Muscle layer of duodenum (tissue), 2 donors: ENCODE results near the gene NEDD4.

Source experiments
- H3K27ac ChIP-seq: one replicate; pipeline ENCODE4 v1.7.0; 2013; ENCODE audit warnings: mild to moderate bottlenecking, low read length
- H3K27me3 ChIP-seq: one replicate; pipeline ENCODE4 v1.7.0; 2013; ENCODE audit warnings: low read depth, mild to moderate bottlenecking, control low read depth, low read length
- H3K36me3 ChIP-seq, 2 donors: one replicate each; pipeline ENCODE4 v1.7.0; 2013; ENCODE audit warnings: low read length in 2 of 2, control low read depth in 1 of 2, mild to moderate bottlenecking in 1 of 2; ENCODE audit not compliant: insufficient read depth in 2 of 2, control insufficient read depth in 1 of 2
- H3K4me1 ChIP-seq, 2 donors: one replicate each; pipeline ENCODE4 v1.7.0; 2013; ENCODE audit warnings: low read length in 2 of 2, mild to moderate bottlenecking in 2 of 2, control low read depth in 1 of 2, moderate library complexity in 1 of 2; ENCODE audit not compliant: insufficient read depth in 2 of 2, control insufficient read depth in 1 of 2
- H3K4me3 ChIP-seq, 2 donors: one replicate each; pipeline ENCODE4 v1.7.0; 2013; ENCODE audit warnings: low read length in 2 of 2, low read depth in 1 of 2, mild to moderate bottlenecking in 1 of 2
- H3K9me3 ChIP-seq, 2 donors: one replicate each; pipeline ENCODE4 v1.7.0; 2013; ENCODE audit warnings: low read length in 2 of 2, control low read depth in 1 of 2, mild to moderate bottlenecking in 1 of 2; ENCODE audit not compliant: control insufficient read depth in 1 of 2
- donor health status: healthy.

NEDD4 gene

GRCh38 chr15:55993111-55993803, at the start of gene NEDD4:
NEDD4 (minus strand) TSS chr15:55993612; CDS start chr15:55993555, 57 bp downstream.
- no peaks in the 10 kb centered on the region for H3K36me3 ChIP-seq
- no peaks in the 10 kb centered on the region for H3K27me3 ChIP-seq
- H3K4me3 ChIP-seq = peak within 1 kb of the TSS; percentile 66 to 85
- H3K27ac ChIP-seq = peak within 1 kb of the TSS; percentile 80
- no peaks in the 10 kb centered on the region for H3K4me1 ChIP-seq
- H3K9me3 ChIP-seq = no peaks in the 10 kb centered on the region

- no peaks in the 10 kb centered on the region for H3K27me3 ChIP-seq
- no peak overlapping the region for H3K27ac ChIP-seq
Measured at GRCh38 chr15:56042498-56042897, 49.1 kb upstream of the NEDD4 start.

GRCh38 chr15:56042031-56042430, 48.6 kb upstream of the NEDD4 start:
- H3K9me3 ChIP-seq = no peaks in the 10 kb centered on the region
- H3K4me1 ChIP-seq = no peaks in the 10 kb centered on the region
- no peaks in the 10 kb centered on the region for H3K27me3 ChIP-seq
- H3K27ac ChIP-seq = no peak overlapping the region
- no peak overlapping the region for H3K4me3 ChIP-seq
- no peaks in the 10 kb centered on the region for H3K36me3 ChIP-seq

More at GRCh38 chr15:56042498-56042897, 49.1 kb upstream of the NEDD4 start:
- Histone ChIP-seq H3K36me3 (no peaks in the 10 kb centered on the region), H3K4me3 (no peak overlapping the region), H3K4me1 (no peaks in the 10 kb centered on the region), H3K9me3 (no peaks in the 10 kb centered on the region)

- Histone ChIP-seq H3K4me1 (no peaks in the 10 kb centered on the region), H3K36me3 (no peaks in the 10 kb centered on the region), H3K4me3 (no peak overlapping the region), H3K9me3 (no peaks in the 10 kb centered on the region), H3K27ac (no peak overlapping the region), H3K27me3 (no peaks in the 10 kb centered on the region)
Measured at GRCh38 chr15:56040081-56041035, 46.9 kb upstream of the NEDD4 start.

GRCh38 chr15:56038707-56039106, 45.3 kb upstream of the NEDD4 start:
- no peak overlapping the region for H3K27ac ChIP-seq
- no peak overlapping the region for H3K4me3 ChIP-seq
- no peaks in the 10 kb centered on the region for H3K36me3 ChIP-seq
- H3K4me1 ChIP-seq = no peaks in the 10 kb centered on the region
- H3K27me3 ChIP-seq = no peaks in the 10 kb centered on the region
- no peaks in the 10 kb centered on the region for H3K9me3 ChIP-seq

GRCh38 chr15:56038015-56038414, 44.6 kb upstream of the NEDD4 start:
- no peaks in the 10 kb centered on the region for H3K4me1 ChIP-seq
- H3K36me3 ChIP-seq = no peaks in the 10 kb centered on the region
- H3K4me3 ChIP-seq = no peak overlapping the region
- H3K27ac ChIP-seq = no peak overlapping the region
- H3K27me3 ChIP-seq = no peaks in the 10 kb centered on the region
- no peaks in the 10 kb centered on the region for H3K9me3 ChIP-seq

- H3K4me1 ChIP-seq = no peaks in the 10 kb centered on the region
- no peak overlapping the region for H3K27ac ChIP-seq
- no peaks in the 10 kb centered on the region for H3K27me3 ChIP-seq
- no peaks in the 10 kb centered on the region for H3K36me3 ChIP-seq
- H3K4me3 ChIP-seq = no peak overlapping the region
- no peaks in the 10 kb centered on the region for H3K9me3 ChIP-seq
Measured at GRCh38 chr15:56036546-56037067, 43.2 kb upstream of the NEDD4 start.

- no peaks in the 10 kb centered on the region for H3K4me1 ChIP-seq
- H3K36me3 ChIP-seq = no peaks in the 10 kb centered on the region
- H3K9me3 ChIP-seq = no peaks in the 10 kb centered on the region
- no peaks in the 10 kb centered on the region for H3K27me3 ChIP-seq
- H3K4me3 ChIP-seq = no peak overlapping the region
- H3K27ac ChIP-seq = no peak overlapping the region
Measured at GRCh38 chr15:56035166-56035565, 41.8 kb upstream of the NEDD4 start.

- Histone ChIP-seq H3K36me3 (no peaks in the 10 kb centered on the region), H3K4me1 (no peaks in the 10 kb centered on the region), H3K4me3 (no peak overlapping the region), H3K9me3 (no peaks in the 10 kb centered on the region), H3K27me3 (no peaks in the 10 kb centered on the region), H3K27ac (no peak overlapping the region)
Measured at GRCh38 chr15:56034514-56034913, 41.1 kb upstream of the NEDD4 start.

GRCh38 chr15:56032373-56032772, 39.0 kb upstream of the NEDD4 start:
- Histone ChIP-seq H3K4me3 (no peak overlapping the region), H3K36me3 (no peaks in the 10 kb centered on the region), H3K9me3 (no peaks in the 10 kb centered on the region), H3K27ac (no peak overlapping the region), H3K4me1 (no peaks in the 10 kb centered on the region), H3K27me3 (no peaks in the 10 kb centered on the region)

GRCh38 chr15:56031836-56032235, 38.4 kb upstream of the NEDD4 start:
- no peaks in the 10 kb centered on the region for H3K36me3 ChIP-seq

More at GRCh38 chr15:56031836-56032235, 38.4 kb upstream of the NEDD4 start:
- Histone ChIP-seq H3K4me3 (no peak overlapping the region), H3K27ac (no peak overlapping the region), H3K27me3 (no peaks in the 10 kb centered on the region), H3K4me1 (no peaks in the 10 kb centered on the region), H3K9me3 (no peaks in the 10 kb centered on the region)
